Activated CD4-positive, alpha-beta T cell treated with anti-CD3 and anti-CD28 coated beads for 36 hours (primary cell): ENCODE data around the gene PTX4. TPM values are rescaled to one million over a fixed set of nuclear protein-coding genes. Genes with fewer than 3 reads are reported as not detected.

Experiments used
- ATAC-seq: fragments of 200-7000 bp; cut with Tn5 transposase; one replicate; pipeline ENCODE4 v1.10.0; 2021; ENCODE audit warnings: mild to moderate bottlenecking, moderate library complexity
- CTCF ChIA-PET: fragments of 350-600 bp; sonication (Branson Sonifier 250); formaldehyde crosslinking; loops from one replicate; lab custom pipeline; 2021; ENCODE audit warnings: antibody characterized with exemption; lab: Charles Lee
- POLR2A ChIA-PET: fragments of 350-600 bp; sonication (Branson Sonifier 250); formaldehyde crosslinking; loops from one replicate; lab custom pipeline; 2021; ENCODE audit warnings: antibody characterized with exemption, inconsistent platforms; lab: Charles Lee
- DNase-seq: peaks from one replicate; pipeline ENCODE4 v3.0.0-alpha.2; 2020
- H3K27ac Mint-ChIP-seq: one replicate; pipeline ENCODE4 v1.8.0; 2021; ENCODE audit warnings: mixed read lengths
- H3K27me3 Mint-ChIP-seq: one replicate; pipeline ENCODE4 v1.8.0; 2021; ENCODE audit warnings: mixed read lengths
- H3K36me3 Mint-ChIP-seq: one replicate; pipeline ENCODE4 v1.8.0; 2021; ENCODE audit warnings: low read depth, mixed read lengths
- H3K4me1 Mint-ChIP-seq: one replicate; pipeline ENCODE4 v1.8.0; 2021; ENCODE audit warnings: mixed read lengths
- H3K4me3 Mint-ChIP-seq: one replicate; pipeline ENCODE4 v1.8.0; 2021; ENCODE audit warnings: mild to moderate bottlenecking, moderate library complexity, mixed read lengths
- H3K9me3 Mint-ChIP-seq: one replicate; pipeline ENCODE4 v1.8.0; 2021; ENCODE audit warnings: low read depth, mixed read lengths
- intact Hi-C, 2 experiments: fragments of 100-400 bp; cut with DNase I in 1 of 2; cut with micrococcal nuclease in 1 of 2; formaldehyde crosslinking; loops; one replicate each; pipeline versions ENCODE4 v1.14.2 to v1.15.1; 2022 to 2024; cut with DNase I, micrococcal nuclease
- total RNA-seq, 2 experiments: library from RNA; stranded (reverse); gene quantifications; one replicate each; pipeline ENCODE4 v1.2.3, GENCODE V29; 2021

The PTX4 gene
- total RNA-seq, 2 experiments from 2014 or later = not detected

- H3K4me3 Mint-ChIP-seq = no peak overlapping the region
- ChIA-PET CTCF (no interaction called here), POLR2A (no interaction called here)
- H3K27ac Mint-ChIP-seq = no peak overlapping the region
- no peaks in the 10 kb centered on the region for H3K27me3 Mint-ChIP-seq
- DNase-seq (no peak), ATAC-seq (no peak)
- intact Hi-C loops = no loop called here
- peaks cover 1% of the 10 kb centered on the region for H3K4me1 Mint-ChIP-seq
- no peaks in the 10 kb centered on the region for H3K9me3 Mint-ChIP-seq
- no peaks in the 10 kb centered on the region for H3K36me3 Mint-ChIP-seq
Measured at GRCh38 chr16:1520461-1520860, 31.7 kb upstream of the PTX4 start.

GRCh38 chr16:1519831-1520230, 31.1 kb upstream of the PTX4 start:
- ChIA-PET CTCF (no interaction called here), POLR2A (no interaction called here)
- H3K36me3 Mint-ChIP-seq = no peaks in the 10 kb centered on the region
- ATAC-seq = no peak
- H3K27me3 Mint-ChIP-seq = no peaks in the 10 kb centered on the region
- no peak overlapping the region for H3K27ac Mint-ChIP-seq
- intact Hi-C loops = no loop called here
- no peaks in the 10 kb centered on the region for H3K4me1 Mint-ChIP-seq
- no peaks in the 10 kb centered on the region for H3K9me3 Mint-ChIP-seq
- DNase-seq = no peak
- no peak overlapping the region for H3K4me3 Mint-ChIP-seq

GRCh38 chr16:1518626-1519135, 29.9 kb upstream of the PTX4 start:
- intact Hi-C loops = no loop called here
- H3K36me3 Mint-ChIP-seq = no peaks in the 10 kb centered on the region
- peaks cover 3% of the 10 kb centered on the region for H3K9me3 Mint-ChIP-seq
- ATAC-seq = no peak
- H3K27me3 Mint-ChIP-seq = no peaks in the 10 kb centered on the region
- H3K4me3 Mint-ChIP-seq = no peak overlapping the region
- DNase-seq = no peak
- no peak overlapping the region for H3K27ac Mint-ChIP-seq
- H3K4me1 Mint-ChIP-seq = no peaks in the 10 kb centered on the region
- POLR2A ChIA-PET = interaction anchor here (0.5 kb wide), 1 partner anchor 48 kb away, joined by 3 read pairs; no protein-coding TSS in a partner anchor
- CTCF ChIA-PET = no interaction called here

- ChIA-PET POLR2A (no interaction called here), CTCF (interaction anchor here (0.6 to 0.9 kb wide), 2 partner anchors 23 to 785 kb away, joined by 3 to 4 read pairs; no protein-coding TSS in a partner anchor)
- ATAC-seq = no peak
- Mint-ChIP-seq H3K27ac (no peak overlapping the region), H3K4me3 (no peak overlapping the region), H3K27me3 (no peaks in the 10 kb centered on the region), H3K9me3 (peaks cover 5% of the 10 kb centered on the region), H3K36me3 (peaks cover 13% of the 10 kb centered on the region), H3K4me1 (no peaks in the 10 kb centered on the region)
- no peak for DNase-seq
- intact Hi-C loops = no loop called here
Measured at GRCh38 chr16:1514507-1514906, 25.8 kb upstream of the PTX4 start.

GRCh38 chr16:1512774-1513173, 24.0 kb upstream of the PTX4 start:
- intact Hi-C loops = no loop called here
- no peak overlapping the region for H3K4me3 Mint-ChIP-seq
- POLR2A ChIA-PET = no interaction called here
- no peaks in the 10 kb centered on the region for H3K27me3 Mint-ChIP-seq
- peaks cover 5% of the 10 kb centered on the region for H3K9me3 Mint-ChIP-seq
- no peaks in the 10 kb centered on the region for H3K4me1 Mint-ChIP-seq
- DNase-seq = no peak
- ATAC-seq = no peak
- peaks cover 13% of the 10 kb centered on the region for H3K36me3 Mint-ChIP-seq
- CTCF ChIA-PET = interaction anchor here (0.5 kb wide), 1 partner anchor 1100 kb away, joined by 3 read pairs; no protein-coding TSS in a partner anchor
- no peak overlapping the region for H3K27ac Mint-ChIP-seq

GRCh38 chr16:1511662-1512569, 23.2 kb upstream of the PTX4 start:
- ChIA-PET CTCF (interaction anchor here (0.5 kb wide), 1 partner anchor 1099 kb away, joined by 3 read pairs; no protein-coding TSS in a partner anchor), POLR2A (no interaction called here)

GRCh38 chr16:1510941-1511351, 22.2 kb upstream of the PTX4 start:
- no peak for ATAC-seq
- Mint-ChIP-seq H3K27ac (no peak overlapping the region), H3K4me3 (no peak overlapping the region), H3K36me3 (peaks cover 17% of the 10 kb centered on the region), H3K4me1 (no peaks in the 10 kb centered on the region), H3K27me3 (no peaks in the 10 kb centered on the region), H3K9me3 (peaks cover 5% of the 10 kb centered on the region)
- no peak for DNase-seq
- CTCF ChIA-PET = interaction anchor here (1.1 kb wide), 1 partner anchor 18 kb away, joined by 3 read pairs; no protein-coding TSS in a partner anchor
- intact Hi-C loops = no loop called here
- POLR2A ChIA-PET = no interaction called here

More at GRCh38 chr16:1511662-1512569, 23.2 kb upstream of the PTX4 start:
- Mint-ChIP-seq H3K36me3 (peaks cover 17% of the 10 kb centered on the region), H3K9me3 (peaks cover 5% of the 10 kb centered on the region), H3K27ac (no peak overlapping the region), H3K27me3 (no peaks in the 10 kb centered on the region), H3K4me3 (no peak overlapping the region), H3K4me1 (no peaks in the 10 kb centered on the region)
- intact Hi-C loops = no loop called here
- ATAC-seq (no peak), DNase-seq (no peak)

GRCh38 chr16:1510272-1510671, 21.5 kb upstream of the PTX4 start:
- peaks cover 5% of the 10 kb centered on the region for H3K9me3 Mint-ChIP-seq
- ChIA-PET CTCF (interaction anchor here (1.1 kb wide), 1 partner anchor 18 kb away, joined by 3 read pairs; no protein-coding TSS in a partner anchor), POLR2A (no interaction called here)
- H3K4me1 Mint-ChIP-seq = no peaks in the 10 kb centered on the region
- DNase-seq (no peak), ATAC-seq (no peak)
- H3K27me3 Mint-ChIP-seq = no peaks in the 10 kb centered on the region
- H3K36me3 Mint-ChIP-seq = peaks cover 19% of the 10 kb centered on the region
- H3K27ac Mint-ChIP-seq = no peak overlapping the region
- no peak overlapping the region for H3K4me3 Mint-ChIP-seq
- intact Hi-C loops = no loop called here

GRCh38 chr16:1509307-1510221, 20.8 kb upstream of the PTX4 start:
- Mint-ChIP-seq H3K4me1 (no peaks in the 10 kb centered on the region), H3K27ac (no peak overlapping the region), H3K27me3 (no peaks in the 10 kb centered on the region), H3K36me3 (peaks cover 23% of the 10 kb centered on the region), H3K4me3 (no peak overlapping the region), H3K9me3 (peaks cover 5% of the 10 kb centered on the region)
- no peak for DNase-seq
- ATAC-seq = no peak
- ChIA-PET POLR2A (no interaction called here), CTCF (no interaction called here)
- intact Hi-C loops = no loop called here

GRCh38 chr16:1508494-1509187, 19.9 kb upstream of the PTX4 start:
- DNase-seq (no peak), ATAC-seq (no peak)
- ChIA-PET POLR2A (no interaction called here), CTCF (no interaction called here)
- no peaks in the 10 kb centered on the region for H3K27me3 Mint-ChIP-seq
- H3K27ac Mint-ChIP-seq = no peak overlapping the region
- no peak overlapping the region for H3K4me3 Mint-ChIP-seq
- H3K4me1 Mint-ChIP-seq = no peaks in the 10 kb centered on the region
- H3K36me3 Mint-ChIP-seq = peaks cover 25% of the 10 kb centered on the region
- intact Hi-C loops = no loop called here
- H3K9me3 Mint-ChIP-seq = peaks cover 2% of the 10 kb centered on the region
